ENCODE results near the gene CEACAM8. TPM values are rescaled to one million over a fixed set of nuclear protein-coding genes. Genes with fewer than 3 reads are reported as not detected.
A peak's percentile ranks its signal among the peaks of the same experiment; 100 is the strongest.
"Not testable (repeated sequence)": the region's sequence is repeated elsewhere in the genome, so short reads cannot be mapped to it uniquely, and the experiment has no call there.

CEACAM8 gene
- total RNA-seq, 1 experiment from 2014 or later = not detected

- H3K36me3 ChIP-seq (ENCODE audit: low read depth, low read length) = no peaks in the 10 kb centered on the region
- no peaks in the 10 kb centered on the region for H3K79me2 ChIP-seq (ENCODE audit: low read length)
- H3K9ac ChIP-seq (ENCODE audit: low read length) = no peak overlapping the region
- BruUV-seq (replicated peaks) = no TSS peak
- no peaks in the 10 kb centered on the region for H3K4me1 ChIP-seq (ENCODE audit: insufficient read depth, low read length)
- H2AFZ ChIP-seq (ENCODE audit: low read length) = no peak overlapping the region
- TF ChIP-seq EZH2phosphoT487 (IDR thresholded peaks at IDR 0.05; ENCODE audit: borderline replicate concordance, low read length) (no peak), CTCF (conservative IDR thresholded peaks at IDR 0.05; ENCODE audit: low read depth, low read length) (peak; percentile 36), EZH2 (IDR thresholded peaks at IDR 0.05; ENCODE audit: low read length, unreplicated experiment) (no peak)
- POLR2A ChIA-PET (ENCODE audit: unreplicated experiment) = no interaction called here
- intact Hi-C loops (cut with micrococcal nuclease) = no loop called here
- ATAC-seq (no peak), DNase-seq (no peak)
- H4K20me1 ChIP-seq (ENCODE audit: low read length) = no peaks in the 10 kb centered on the region
- no peak overlapping the region for H3K27ac ChIP-seq (ENCODE audit: low read length)
- H3F3A ChIP-seq (ENCODE audit: low read length, unreplicated experiment) = no peaks in the 10 kb centered on the region
- CTCF ChIA-PET = no interaction called here
- H3K9me2 ChIP-seq (replicated peaks; ENCODE audit: low read length) = no peaks in the 10 kb centered on the region
- no peaks in the 10 kb centered on the region for H3K27me3 ChIP-seq (ENCODE audit: low read length)
- no peak overlapping the region for H3K4me2 ChIP-seq (ENCODE audit: low read length)
- H3K9me3 ChIP-seq (ENCODE audit: low read length) = no peaks in the 10 kb centered on the region
- no peak overlapping the region for H3K4me3 ChIP-seq (ENCODE audit: low read length)
These were observed 33.2 kb downstream of the CEACAM8 start for GRCh38 chr19:42561512-42561911.

- Histone ChIP-seq H3K27ac (ENCODE audit: low read length) (no peak overlapping the region), H3K9ac (ENCODE audit: low read length) (no peak overlapping the region), H3K36me3 (ENCODE audit: low read depth, low read length) (no peaks in the 10 kb centered on the region), H3K9me2 (replicated peaks; ENCODE audit: low read length) (no peaks in the 10 kb centered on the region), H3K4me1 (ENCODE audit: insufficient read depth, low read length) (no peaks in the 10 kb centered on the region), H3K4me3 (ENCODE audit: low read length) (no peak overlapping the region), H3K9me3 (ENCODE audit: low read length) (no peaks in the 10 kb centered on the region), H3K4me2 (ENCODE audit: low read length) (no peak overlapping the region), H2AFZ (ENCODE audit: low read length) (no peak overlapping the region), H3F3A (ENCODE audit: low read length, unreplicated experiment) (no peaks in the 10 kb centered on the region), H3K79me2 (ENCODE audit: low read length) (no peaks in the 10 kb centered on the region), H4K20me1 (ENCODE audit: low read length) (no peaks in the 10 kb centered on the region), H3K27me3 (ENCODE audit: low read length) (no peaks in the 10 kb centered on the region)
- ChIA-PET POLR2A (ENCODE audit: unreplicated experiment) (no interaction called here), CTCF (no interaction called here)
- no peak for ATAC-seq
- DNase-seq = no peak
- intact Hi-C loops (cut with micrococcal nuclease) = no loop called here
- no peak for TF ChIP-seq CTCF (conservative IDR thresholded peaks at IDR 0.05; ENCODE audit: low read depth, low read length)
- no peak for TF ChIP-seq EZH2phosphoT487 (IDR thresholded peaks at IDR 0.05; ENCODE audit: borderline replicate concordance, low read length)
- no peak for TF ChIP-seq EZH2 (IDR thresholded peaks at IDR 0.05; ENCODE audit: low read length, unreplicated experiment)
- no TSS peak for BruUV-seq (replicated peaks)
These were observed 34.0 kb downstream of the CEACAM8 start for GRCh38 chr19:42560731-42561130.

- Histone ChIP-seq H3K4me3 (ENCODE audit: low read length) (no peak overlapping the region), H3F3A (ENCODE audit: low read length, unreplicated experiment) (no peaks in the 10 kb centered on the region), H3K36me3 (ENCODE audit: low read depth, low read length) (no peaks in the 10 kb centered on the region), H3K4me2 (ENCODE audit: low read length) (no peak overlapping the region), H3K79me2 (ENCODE audit: low read length) (no peaks in the 10 kb centered on the region), H3K4me1 (ENCODE audit: insufficient read depth, low read length) (no peaks in the 10 kb centered on the region), H3K9me3 (ENCODE audit: low read length) (no peaks in the 10 kb centered on the region), H2AFZ (ENCODE audit: low read length) (no peak overlapping the region), H4K20me1 (ENCODE audit: low read length) (no peaks in the 10 kb centered on the region), H3K9me2 (replicated peaks; ENCODE audit: low read length) (no peaks in the 10 kb centered on the region), H3K9ac (ENCODE audit: low read length) (no peak overlapping the region), H3K27ac (ENCODE audit: low read length) (no peak overlapping the region), H3K27me3 (ENCODE audit: low read length) (no peaks in the 10 kb centered on the region)
- no TSS peak for BruUV-seq (replicated peaks)
- ChIA-PET POLR2A (ENCODE audit: unreplicated experiment) (no interaction called here), CTCF (no interaction called here)
- intact Hi-C loops (cut with micrococcal nuclease) = no loop called here
- no peak for TF ChIP-seq EZH2phosphoT487 (IDR thresholded peaks at IDR 0.05; ENCODE audit: borderline replicate concordance, low read length)
- TF ChIP-seq EZH2 (IDR thresholded peaks at IDR 0.05; ENCODE audit: low read length, unreplicated experiment) = no peak
- no peak for TF ChIP-seq CTCF (conservative IDR thresholded peaks at IDR 0.05; ENCODE audit: low read depth, low read length)
- DNase-seq (no peak), ATAC-seq (no peak)
These were observed 36.1 kb downstream of the CEACAM8 start for GRCh38 chr19:42558450-42559150.

GRCh38 chr19:42557386-42557871 lies 37.3 kb downstream of the CEACAM8 start:
- intact Hi-C loops (cut with micrococcal nuclease); POLR2A ChIA-PET (ENCODE audit: unreplicated experiment); H3K4me2 ChIP-seq (ENCODE audit: low read length); H4K20me1 ChIP-seq (ENCODE audit: low read length); H3K4me3 ChIP-seq (ENCODE audit: low read length); H3K79me2 ChIP-seq (ENCODE audit: low read length); H3K9ac ChIP-seq (ENCODE audit: low read length); H3K9me2 ChIP-seq (replicated peaks; ENCODE audit: low read length); H3K27ac ChIP-seq (ENCODE audit: low read length); DNase-seq; H2AFZ ChIP-seq (ENCODE audit: low read length); BruUV-seq (replicated peaks); ATAC-seq; H3F3A ChIP-seq (ENCODE audit: low read length, unreplicated experiment); H3K27me3 ChIP-seq (ENCODE audit: low read length); H3K9me3 ChIP-seq (ENCODE audit: low read length); H3K36me3 ChIP-seq (ENCODE audit: low read depth, low read length); H3K4me1 ChIP-seq (ENCODE audit: insufficient read depth, low read length); CTCF ChIA-PET: not testable (repeated sequence)

Measured in PC-3 (cell line).